CD4-positive, alpha-beta T cell treated with Interferon alpha-2 for 1 hour (primary cell): ENCODE results near the gene SMARCD2.

ENCODE experiments used
- DNase-seq, 2 donors: peaks; one replicate each; pipeline ENCODE4 v3.0.0-alpha.2; 2020 to 2022

Gene SMARCD2

GRCh38 chr17:63830904-63831491 is 11.5 kb downstream of the SMARCD2 start:
- no peak for DNase-seq

- DNase-seq: no peak
Observed at GRCh38 chr17:63830278-63830677, 12.2 kb downstream of the SMARCD2 start.

- DNase-seq: no peak
Observed at GRCh38 chr17:63828936-63829335, 13.5 kb downstream of the SMARCD2 start.

GRCh38 chr17:63827801-63828221 is 14.7 kb downstream of the SMARCD2 start:
- DNase-seq: no peak

GRCh38 chr17:63827002-63827800 is 15.3 kb downstream of the SMARCD2 start, which contains the start of the genes FTSJ3 and PSMC5:
FTSJ3 (minus strand) TSS chr17:63827663; CDS start chr17:63826902, 761 bp downstream.
PSMC5 (plus strand) TSS chr17:63827431; CDS start chr17:63827491, 60 bp downstream.
- DNase-seq: peak; percentile 95 to 96

GRCh38 chr17:63826468-63827001 is 15.9 kb downstream of the SMARCD2 start:
- DNase-seq: no peak

- no peak for DNase-seq
Observed at GRCh38 chr17:63824362-63824761, 18.1 kb downstream of the SMARCD2 start.

- no peak for DNase-seq
Observed at GRCh38 chr17:63823659-63824331, 18.7 kb downstream of the SMARCD2 start.

GRCh38 chr17:63822537-63822936 is 19.9 kb downstream of the SMARCD2 start:
- DNase-seq: no peak

GRCh38 chr17:63821804-63822203 is 20.7 kb downstream of the SMARCD2 start:
- no peak for DNase-seq

- no peak for DNase-seq
Observed at GRCh38 chr17:63820963-63821561, 21.4 kb downstream of the SMARCD2 start.

- peak; percentile 28 to 62 for DNase-seq
Observed at GRCh38 chr17:63819585-63820537, 22.6 kb downstream of the SMARCD2 start.

GRCh38 chr17:63819131-63819530 is 23.4 kb downstream of the SMARCD2 start:
- no peak for DNase-seq

- no peak for DNase-seq
Observed at GRCh38 chr17:63817736-63818385, 24.6 kb downstream of the SMARCD2 start.

GRCh38 chr17:63816669-63817068 is 25.8 kb downstream of the SMARCD2 start:
- no peak for DNase-seq

GRCh38 chr17:63816123-63816522 is 26.4 kb downstream of the SMARCD2 start:
- no peak for DNase-seq

- DNase-seq: no peak
Observed at GRCh38 chr17:63809970-63810369, 32.5 kb downstream of the SMARCD2 start.

GRCh38 chr17:63805591-63805990 is 36.9 kb downstream of the SMARCD2 start:
- DNase-seq: no peak

GRCh38 chr17:63804328-63804727 is 38.2 kb downstream of the SMARCD2 start:
- no peak for DNase-seq

- no peak for DNase-seq
Observed at GRCh38 chr17:63800783-63801182, 41.7 kb downstream of the SMARCD2 start.

- DNase-seq: no peak
Observed at GRCh38 chr17:63798572-63799106, 43.8 kb downstream of the SMARCD2 start.
